GM19043 (cell line): ENCODE results near the gene HAO2.
"Not testable (repeated sequence)": the region's sequence is repeated elsewhere in the genome, so short reads cannot be mapped to it uniquely, and the experiment has no call there.

ENCODE experiments used
- ATAC-seq: cut with Tn5 transposase; IDR thresholded peaks from one replicate; pipeline ENCODE4 v1.9.1; 2021; ENCODE audit warnings: low read depth; ENCODE audit not compliant: unreplicated experiment

Gene HAO2

DNA sequence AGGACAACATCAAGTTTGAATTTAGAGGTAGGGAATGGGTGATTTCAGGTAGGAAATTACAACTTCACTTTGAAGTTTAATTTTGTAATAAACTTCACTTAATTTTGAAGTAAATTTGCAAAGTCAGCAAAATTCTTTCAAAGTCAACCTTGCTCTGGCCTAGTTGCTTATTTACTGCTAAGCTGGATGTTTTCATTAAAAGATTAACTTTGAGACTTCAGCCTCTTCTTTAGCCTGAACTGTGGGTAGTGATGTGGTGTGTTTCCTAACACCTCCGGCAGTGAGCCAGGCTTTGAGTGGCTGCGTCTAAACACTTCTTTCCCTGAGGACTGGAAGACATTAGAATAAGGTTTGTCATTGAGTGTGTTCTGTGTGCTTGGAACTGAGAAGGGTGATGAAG lies at the start of gene HAO2:
Gene HAO2, plus strand, starts transcription at position 232 of the 400 bp plus-strand sequence. CDS start 12,301 bp downstream, outside the sequence.
- no peak for ATAC-seq

- ATAC-seq: no peak
Measured at GRCh38 chr1:119320100-119320499, 48.5 kb upstream of the HAO2 start.

DNA sequence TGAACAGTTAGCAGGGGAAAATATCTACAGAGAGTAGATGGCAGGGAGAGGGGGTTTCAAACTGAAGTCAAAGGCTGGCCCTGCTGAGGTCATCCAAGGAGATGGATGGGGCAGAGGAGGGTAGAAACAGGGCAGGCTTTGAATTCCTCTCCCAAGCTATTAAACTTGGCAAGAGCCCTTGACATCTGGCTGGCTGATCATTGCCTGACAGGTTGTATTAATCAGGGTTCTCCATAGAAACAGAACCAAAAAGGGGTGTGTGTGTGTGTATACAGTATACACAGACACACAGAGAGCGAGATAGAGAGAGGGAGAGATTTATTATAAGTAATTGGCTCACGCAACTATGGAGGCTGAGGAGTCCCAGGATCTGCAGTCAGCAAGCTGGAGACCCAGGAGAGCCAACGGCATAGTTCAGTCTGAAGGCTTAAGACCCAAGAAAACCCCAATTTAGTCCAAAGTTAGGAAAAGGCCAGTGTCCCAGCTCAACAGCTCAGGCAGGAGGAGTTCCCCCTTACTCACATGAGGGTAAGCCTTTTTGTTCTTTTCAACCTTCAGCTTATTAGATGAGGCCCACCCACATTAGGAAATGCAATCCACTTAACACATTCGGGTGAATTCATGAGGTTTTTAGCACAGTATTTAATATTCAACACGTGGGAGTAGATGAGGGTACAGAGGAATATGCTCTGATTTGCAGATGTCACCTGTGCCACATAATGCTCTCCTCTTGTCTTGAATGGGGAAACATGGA lies 46.7 kb upstream of the HAO2 start:
- ATAC-seq: no peak

GRCh38 chr1:119323216-119323982 lies 45.2 kb upstream of the HAO2 start:
- peak; percentile 77 for ATAC-seq

DNA sequence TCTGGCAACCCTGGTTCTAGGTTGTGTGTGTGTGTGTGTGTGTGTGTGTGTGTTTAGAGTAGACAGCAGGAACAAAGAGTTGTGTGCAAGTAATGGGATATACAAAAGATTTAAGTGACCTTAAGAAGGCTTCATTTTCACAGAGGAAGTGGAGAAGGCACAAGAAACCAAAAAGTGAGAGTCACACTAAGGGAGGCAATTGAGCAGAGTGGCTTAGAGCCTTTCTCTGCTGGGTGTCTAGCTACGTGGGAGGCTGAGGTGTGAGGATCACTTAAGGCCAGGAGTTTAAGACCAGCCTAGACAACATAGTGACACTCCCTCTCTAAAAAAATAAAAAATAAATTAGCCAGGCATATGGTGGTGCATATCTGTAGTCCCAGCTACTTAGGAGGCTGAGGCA lies 44.4 kb upstream of the HAO2 start:
- peak; percentile 25 for ATAC-seq

GRCh38 chr1:119326251-119326650 lies 42.3 kb upstream of the HAO2 start:
- ATAC-seq: no peak

DNA sequence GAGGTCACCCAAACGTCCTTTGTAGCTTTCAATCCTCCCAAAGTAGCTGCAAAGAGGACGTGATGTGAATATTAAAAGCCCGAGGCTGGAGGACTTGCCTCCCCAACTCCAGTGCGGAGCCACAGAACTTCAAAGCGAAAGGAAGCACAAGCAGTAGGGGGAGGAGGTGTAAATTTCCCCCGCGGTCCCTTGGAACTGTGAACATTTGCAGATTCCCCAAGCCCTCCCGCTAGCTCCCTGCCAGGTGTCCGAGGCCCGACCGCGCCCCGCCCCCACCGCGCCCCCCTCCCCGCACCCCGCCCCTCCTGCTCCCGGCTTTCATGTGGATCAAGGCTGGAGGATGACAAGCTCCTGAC lies 41.5 kb upstream of the HAO2 start:
- ATAC-seq: no peak

- ATAC-seq: no peak
Measured at GRCh38 chr1:119327450-119328155, 41.0 kb upstream of the HAO2 start.

GRCh38 chr1:119329541-119330461 lies 38.8 kb upstream of the HAO2 start:
- ATAC-seq: no peak

GRCh38 chr1:119330466-119331189 lies 38.0 kb upstream of the HAO2 start:
- ATAC-seq: no peak

DNA sequence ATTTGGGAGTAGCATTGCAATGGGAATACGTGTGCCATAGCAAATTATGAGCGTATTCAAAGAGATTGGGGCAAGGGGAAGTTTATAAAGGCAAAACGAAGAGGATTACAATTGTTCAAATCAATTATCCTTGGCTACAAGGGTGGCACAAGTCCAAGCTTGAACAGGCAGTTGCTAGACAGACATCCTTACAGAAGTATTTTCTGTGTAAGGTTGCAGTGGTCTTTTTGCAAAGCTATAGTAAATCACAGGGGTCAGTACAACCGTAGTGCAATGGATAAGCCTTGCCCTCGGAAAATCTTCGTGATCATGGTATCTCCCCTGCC lies 37.4 kb upstream of the HAO2 start:
- no peak for ATAC-seq

GRCh38 chr1:119331915-119332314 lies 36.7 kb upstream of the HAO2 start:
- no peak for ATAC-seq

DNA sequence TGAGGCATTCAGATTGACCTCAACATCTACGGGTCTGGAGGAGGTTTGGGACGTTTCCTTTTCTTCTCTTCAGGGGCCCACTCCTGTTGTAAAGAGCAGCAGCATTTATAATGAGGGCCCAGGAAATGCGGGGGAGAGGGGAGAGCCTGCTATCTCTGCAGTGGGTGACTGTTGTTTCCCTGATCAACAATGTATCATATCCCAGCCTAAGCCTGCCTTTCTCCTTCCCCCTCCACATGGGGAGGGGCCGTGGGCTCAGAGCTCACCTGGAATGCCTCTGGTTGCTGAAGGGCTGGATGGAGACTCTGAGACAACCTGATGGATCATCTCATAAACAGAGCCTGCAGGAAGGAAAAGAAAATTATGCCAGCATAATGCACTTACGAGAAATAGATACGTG lies 36.0 kb upstream of the HAO2 start:
- no peak for ATAC-seq

GRCh38 chr1:119333163-119333896 lies 35.3 kb upstream of the HAO2 start:
- ATAC-seq: no peak

DNA sequence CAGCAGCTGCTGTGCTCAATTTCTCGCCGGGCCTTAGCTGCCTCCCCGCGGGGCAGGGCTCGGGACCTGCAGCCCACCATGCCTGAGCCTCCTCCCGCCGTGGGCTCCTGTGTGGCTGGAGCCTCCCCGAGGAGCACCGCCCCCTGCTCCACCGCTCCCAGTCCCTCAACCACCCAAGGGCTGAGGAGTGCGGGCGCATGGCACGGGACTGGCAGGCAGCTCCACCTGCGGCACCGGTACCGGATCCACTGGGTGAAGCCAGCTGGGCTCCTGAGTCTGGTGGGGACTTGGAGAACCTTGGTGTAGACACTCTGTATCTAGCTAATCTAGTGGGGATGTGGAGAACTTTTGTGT lies 34.7 kb upstream of the HAO2 start:
- not testable (repeated sequence) for ATAC-seq

- no peak for ATAC-seq
Measured at GRCh38 chr1:119336848-119337247, 31.7 kb upstream of the HAO2 start.

- ATAC-seq: no peak
Measured at GRCh38 chr1:119338004-119338403, 30.6 kb upstream of the HAO2 start.

- no peak for ATAC-seq
Measured at GRCh38 chr1:119338757-119339156, 29.8 kb upstream of the HAO2 start.

DNA sequence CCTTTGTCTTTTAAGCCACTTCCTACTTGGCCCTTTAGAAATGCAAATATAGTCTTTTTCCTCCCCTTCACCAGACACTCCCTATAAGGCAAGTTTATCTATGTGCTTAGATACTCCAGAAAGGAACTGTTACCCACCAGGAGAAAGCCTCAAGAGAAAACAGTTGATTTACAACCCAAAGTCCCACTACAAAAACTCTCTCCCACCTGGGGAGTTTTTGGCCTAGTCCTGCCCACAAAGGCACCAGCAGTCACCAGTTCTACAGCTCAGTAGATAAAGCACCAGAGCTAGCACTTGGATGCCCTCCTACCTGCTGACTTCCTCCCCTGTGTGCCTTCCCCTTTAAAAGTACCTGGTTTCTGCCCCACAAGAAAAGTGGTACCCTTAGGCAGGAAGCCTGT lies 27.7 kb upstream of the HAO2 start:
- ATAC-seq: no peak
